ENCODE measurements around the gene PMAIP1.
A peak's percentile ranks its signal among the peaks of the same experiment; 100 is the strongest.
"Not testable (repeated sequence)": the region's sequence is repeated elsewhere in the genome, so short reads cannot be mapped to it uniquely, and the experiment has no call there.

PMAIP1 gene

DNA sequence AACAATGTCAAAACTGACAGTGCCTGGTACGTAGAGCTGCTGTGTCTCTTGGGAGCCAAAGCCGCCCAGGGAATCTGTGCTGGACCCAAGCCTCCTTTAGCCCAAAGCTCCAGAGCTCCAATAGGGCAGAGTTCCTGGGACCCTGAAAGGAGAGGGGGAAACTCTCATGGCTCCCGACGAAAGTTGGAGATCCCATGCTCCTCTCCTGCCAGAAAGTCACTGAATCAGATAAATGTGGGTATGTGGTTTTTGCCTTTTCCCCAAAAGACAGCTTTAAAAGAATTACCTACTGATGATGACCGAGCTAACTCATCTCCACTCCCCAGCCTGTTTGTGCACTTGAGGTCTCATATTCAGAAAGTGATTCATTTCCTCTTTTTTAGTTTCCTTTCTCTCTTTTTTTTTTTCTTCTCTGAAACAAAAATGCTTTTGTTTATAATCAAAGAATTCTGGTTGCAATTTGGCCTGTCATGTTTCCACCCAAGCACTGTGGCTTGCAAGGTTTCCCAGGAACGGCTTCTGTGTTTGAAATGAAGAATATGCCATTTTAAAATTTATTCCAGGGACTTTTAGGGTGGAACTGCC is 14.1 kb upstream of the PMAIP1 start:
- peak; percentile 44 for DNase-seq

DNA sequence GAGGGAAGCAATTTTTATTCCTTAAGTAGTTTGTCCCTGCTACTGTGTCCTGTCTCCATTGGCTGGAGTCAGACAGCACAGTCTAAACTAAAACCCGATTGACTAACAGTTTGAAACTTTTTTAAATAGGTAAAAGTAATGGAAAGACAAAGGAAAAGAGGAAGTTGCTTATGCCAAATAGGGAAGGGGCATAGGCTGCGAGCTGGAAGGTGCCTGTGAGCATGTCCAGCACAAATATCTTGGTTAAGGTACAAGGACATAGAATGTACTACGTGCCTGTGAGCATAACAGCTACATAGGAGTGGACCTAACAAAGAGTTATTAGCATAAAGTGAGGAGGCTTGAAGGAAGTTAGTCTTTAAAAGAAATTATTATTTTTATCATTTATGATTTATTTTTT is 13.4 kb upstream of the PMAIP1 start:
- not testable (repeated sequence) for DNase-seq

DNA sequence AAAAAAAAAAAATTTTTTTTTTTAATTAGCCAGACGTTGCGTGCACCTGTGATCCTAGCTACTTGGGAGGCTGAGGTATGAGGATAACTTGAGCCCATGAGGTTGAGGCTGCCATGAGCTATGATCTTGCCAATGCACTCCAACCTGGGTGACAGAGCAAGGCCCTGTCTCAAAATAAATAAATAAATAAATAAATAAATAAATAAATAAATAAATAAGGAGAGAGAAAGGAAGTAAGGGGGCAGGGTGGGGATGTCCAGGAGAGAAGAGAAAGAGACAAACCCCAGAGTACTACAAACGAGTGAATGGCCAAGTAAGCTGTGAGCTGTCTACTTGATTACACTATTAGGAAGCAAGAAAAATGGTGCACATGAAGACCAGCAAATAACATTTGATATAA is 7.7 kb upstream of the PMAIP1 start:
- no peak for DNase-seq

DNA sequence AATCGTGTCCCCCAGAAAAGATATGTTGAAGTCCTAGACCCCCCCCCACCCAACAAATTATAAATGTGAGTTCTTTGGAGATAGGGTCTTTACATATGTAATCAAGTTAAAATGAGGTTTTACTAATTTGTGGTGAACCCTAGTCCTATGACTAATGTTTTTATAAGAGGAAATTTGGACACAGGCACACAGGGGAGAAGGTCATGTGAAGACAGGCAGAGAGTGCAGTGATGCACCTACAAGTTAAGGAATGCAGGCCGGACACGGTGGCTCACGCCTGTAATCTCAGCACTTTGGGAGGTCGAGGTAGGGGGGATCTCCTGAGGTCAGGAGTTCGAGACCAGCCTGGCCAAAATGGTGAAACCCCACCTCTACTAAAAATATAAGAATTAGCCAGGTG is 5.8 kb upstream of the PMAIP1 start:
- no peak for DNase-seq

DNA sequence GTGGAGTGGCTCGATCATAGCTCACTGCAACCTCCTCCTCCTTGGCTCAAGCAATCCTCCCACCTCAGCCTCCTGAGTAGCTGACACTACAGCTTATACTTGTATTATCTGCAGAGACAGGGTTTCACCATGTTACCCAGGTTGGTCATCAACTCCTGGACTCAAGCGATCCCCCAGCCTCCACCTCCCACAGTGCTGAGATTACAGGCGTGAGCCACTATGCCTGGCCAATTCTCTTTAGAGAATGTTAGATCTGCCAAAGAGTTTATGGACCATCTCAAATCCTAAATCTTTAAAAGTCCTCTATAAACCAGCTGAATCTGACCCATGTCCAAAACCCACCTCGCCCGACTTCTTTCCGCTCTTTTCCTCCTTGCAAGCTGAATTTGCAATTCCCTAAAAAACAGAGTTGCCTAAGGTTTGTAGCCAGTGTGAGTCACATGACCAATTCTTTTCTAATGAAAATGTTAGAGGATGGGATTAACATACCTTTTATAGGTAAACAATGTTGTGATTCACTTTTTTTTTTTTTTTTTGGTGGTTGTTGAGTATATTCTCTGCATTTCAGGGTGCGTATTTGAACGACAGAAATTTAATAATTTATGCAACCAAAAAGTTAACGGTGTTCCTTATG is 2.4 kb upstream of the PMAIP1 start:
- DNase-seq, result no peak

DNA sequence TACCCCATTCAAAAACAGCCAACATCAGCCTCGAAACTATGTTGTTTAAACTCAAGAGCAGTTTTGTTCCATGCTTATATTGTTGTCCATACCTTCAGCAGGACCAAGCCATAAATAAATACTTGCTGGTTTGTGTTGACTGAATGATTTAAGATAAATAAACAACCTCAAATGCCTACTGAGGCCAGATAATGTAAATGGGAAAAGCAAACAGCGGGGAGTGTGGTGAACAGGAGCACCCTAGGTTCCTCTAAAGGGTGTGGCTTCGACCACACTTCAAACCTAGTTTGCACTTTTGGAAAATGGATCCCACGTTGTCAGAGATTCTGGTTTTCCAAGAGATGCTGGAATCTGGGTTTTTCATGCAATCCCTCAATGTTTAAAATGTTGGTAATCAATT is 1.7 kb upstream of the PMAIP1 start:
- DNase-seq, result no peak

DNA sequence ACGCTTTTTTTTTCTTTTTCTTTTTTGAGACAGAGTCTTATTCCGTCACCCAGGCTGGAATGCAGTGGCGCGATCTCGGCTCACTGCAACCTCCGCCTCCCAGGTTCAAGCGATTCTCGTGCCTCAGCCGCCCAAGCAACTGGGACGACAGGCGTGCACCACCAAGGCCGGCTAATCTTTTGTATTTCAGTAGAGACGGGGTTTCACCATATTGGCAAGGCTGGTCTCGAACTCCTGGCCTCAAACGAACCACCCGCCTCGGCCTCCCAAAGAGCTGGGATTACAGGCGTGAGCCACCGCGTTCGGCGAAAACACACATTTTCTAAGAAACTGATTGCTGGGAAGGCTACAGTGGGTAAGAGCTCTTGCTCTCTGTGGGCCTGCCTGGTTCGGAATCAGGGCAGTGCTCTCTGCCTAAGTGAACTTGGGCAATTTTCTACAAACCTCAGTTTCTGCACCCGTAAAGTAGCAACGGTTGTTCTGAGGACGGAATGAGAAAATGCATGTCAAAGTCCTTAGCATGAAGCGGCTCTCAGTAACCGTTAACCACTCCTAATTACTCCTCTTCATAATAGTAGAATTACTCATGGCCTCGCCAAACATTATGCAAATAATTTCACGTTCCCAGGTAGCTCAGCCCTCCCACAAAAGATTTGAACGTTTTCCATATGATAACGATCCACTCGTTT is 1.0 kb upstream of the PMAIP1 start:
- DNase-seq, result no peak

DNA sequence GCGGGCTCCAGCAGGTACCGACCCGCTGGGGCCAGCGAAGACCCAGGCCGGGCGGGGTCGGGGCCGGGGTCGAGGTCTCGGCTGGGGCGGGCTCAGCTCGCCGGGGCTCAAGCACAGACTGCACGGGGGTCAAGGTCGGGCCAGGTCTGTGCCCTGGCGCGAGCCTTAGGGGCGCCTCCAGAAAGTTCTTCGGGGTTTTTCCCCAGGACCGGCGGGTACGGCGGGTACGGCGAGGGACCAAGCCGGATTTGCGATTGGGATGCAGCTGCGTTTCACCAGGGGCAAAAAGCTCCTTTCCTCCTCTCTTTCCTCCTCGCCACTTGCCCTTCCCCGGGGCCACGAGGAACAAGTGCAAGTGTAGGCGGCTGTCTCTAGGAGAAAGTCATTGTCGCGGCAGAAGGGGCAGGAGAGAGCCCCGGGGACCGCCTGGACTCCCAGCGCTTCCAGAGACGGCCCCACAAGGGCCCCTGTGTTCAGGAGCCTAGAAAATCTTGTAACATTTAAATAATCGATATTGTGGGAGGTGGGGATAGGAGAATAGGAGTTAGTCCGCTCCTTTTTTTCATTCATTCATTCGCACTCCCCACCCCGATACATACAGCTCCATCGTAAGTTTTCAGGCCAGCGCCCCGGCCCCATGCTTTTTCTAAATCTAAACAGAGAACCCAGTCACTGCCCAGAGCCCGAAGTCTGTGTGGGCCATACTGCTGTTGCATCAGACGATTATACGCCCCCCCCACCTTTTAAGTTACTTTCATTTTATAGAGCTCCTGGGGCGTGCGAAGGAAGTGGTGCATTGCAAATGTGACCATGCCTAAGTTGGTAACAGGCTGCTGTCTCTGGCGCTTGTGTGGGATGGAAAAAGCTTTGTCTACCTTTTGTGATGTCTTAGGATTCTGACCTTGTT is 679 bp downstream of the PMAIP1 start:
- DNase-seq, result peak; percentile 77

DNA sequence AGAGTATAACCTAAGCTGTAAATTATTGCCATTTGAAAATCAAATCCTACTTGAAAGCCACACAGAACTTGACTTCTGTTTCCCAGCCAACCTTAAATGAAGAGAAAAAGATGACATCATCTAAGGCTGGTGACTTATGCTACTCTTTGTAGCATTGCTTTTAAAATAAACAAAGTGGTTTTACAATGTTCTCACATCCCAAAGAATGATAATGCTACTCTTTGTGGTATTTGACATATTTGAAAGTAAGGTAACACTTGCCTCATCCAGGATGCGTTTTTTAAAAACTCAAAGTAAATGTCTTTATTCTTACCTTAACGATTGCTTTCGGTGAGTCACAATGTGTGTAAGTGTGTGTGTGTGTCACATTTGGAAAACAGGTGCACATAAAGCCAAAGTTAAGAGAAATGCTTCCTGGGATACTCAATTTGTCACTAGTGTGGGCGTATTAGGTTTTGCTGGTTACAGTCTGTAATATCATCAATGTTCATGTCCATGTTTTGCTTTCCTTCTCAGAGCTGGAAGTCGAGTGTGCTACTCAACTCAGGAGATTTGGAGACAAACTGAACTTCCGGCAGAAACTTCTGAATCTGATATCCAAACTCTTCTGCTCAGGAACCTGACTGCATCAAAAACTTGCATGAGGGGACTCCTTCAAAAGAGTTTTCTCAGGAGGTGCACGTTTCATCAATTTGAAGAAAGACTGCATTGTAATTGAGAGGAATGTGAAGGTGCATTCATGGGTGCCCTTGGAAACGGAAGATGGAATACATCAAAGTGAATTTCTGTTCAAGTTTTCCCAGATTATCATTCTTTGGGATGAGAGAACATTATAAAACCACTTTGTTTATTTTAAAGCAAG is 2.6 kb downstream of the PMAIP1 start:
- no peak for DNase-seq

DNA sequence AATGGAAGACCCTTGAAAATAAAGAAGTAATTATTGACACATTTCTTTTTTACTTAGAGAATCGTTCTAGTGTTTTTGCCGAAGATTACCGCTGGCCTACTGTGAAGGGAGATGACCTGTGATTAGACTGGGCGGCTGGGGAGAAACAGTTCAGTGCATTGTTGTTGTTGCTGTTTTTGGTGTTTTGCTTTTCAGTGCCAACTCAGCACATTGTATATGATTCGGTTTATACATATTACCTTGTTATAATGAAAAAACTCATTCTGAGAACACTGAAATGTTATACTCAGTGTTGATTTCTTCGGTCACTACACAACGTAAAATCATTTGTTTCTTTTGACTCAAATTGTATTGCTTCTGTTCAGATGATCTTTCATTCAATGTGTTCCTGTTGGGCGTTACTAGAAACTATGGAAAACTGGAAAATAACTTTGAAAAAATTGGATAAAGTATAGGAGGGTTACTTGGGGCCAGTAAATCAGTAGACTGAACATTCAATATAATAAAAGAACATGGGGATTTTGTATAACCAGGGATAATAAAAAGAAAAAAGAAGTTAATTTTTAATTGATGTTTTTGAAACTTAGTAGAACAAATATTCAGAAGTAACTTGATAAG is 3.3 kb downstream of the PMAIP1 start:
- DNase-seq, result no peak

DNA sequence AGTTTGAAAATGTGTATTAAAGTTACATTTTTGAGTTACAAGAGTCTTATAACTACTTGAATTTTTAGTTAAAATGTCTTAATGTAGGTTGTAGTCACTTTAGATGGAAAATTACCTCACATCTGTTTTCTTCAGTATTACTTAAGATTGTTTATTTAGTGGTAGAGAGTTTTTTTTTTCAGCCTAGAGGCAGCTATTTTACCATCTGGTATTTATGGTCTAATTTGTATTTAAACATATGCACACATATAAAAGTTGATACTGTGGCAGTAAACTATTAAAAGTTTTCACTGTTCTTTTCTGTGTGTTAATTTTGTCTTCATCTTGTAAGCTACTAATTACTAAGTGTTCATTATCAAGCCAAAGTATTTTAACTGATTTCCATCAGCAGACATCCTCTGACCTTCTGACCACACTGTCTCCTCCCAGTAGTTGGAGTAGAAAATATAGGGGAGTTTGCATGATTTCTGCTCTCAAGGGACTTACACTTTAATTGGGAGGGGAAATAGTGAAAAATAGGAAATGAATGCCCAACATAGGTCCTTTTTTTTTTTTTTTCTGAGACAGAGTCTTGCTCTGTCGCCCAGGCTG is 4.3 kb downstream of the PMAIP1 start:
- DNase-seq, result no peak

DNA sequence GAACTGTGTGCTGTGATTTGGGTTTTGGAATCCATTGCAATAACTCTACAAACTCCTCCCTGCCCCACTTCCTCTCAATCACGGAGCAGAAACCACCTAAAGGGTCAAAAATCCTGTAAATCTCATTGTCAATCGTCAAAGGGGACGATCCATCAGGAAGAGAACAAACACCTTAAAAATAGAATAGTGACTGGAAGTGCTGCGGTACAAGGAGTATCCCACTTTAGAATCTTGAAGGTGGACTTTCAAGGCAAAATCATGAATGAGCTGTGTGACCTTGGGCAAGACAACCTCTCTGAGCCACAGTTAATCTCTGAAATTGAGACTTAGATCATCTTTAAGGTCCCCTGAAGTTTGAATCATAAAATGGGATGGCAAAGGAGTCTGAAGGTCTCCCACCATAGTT is 5.9 kb downstream of the PMAIP1 start:
- DNase-seq, result no peak

DNA sequence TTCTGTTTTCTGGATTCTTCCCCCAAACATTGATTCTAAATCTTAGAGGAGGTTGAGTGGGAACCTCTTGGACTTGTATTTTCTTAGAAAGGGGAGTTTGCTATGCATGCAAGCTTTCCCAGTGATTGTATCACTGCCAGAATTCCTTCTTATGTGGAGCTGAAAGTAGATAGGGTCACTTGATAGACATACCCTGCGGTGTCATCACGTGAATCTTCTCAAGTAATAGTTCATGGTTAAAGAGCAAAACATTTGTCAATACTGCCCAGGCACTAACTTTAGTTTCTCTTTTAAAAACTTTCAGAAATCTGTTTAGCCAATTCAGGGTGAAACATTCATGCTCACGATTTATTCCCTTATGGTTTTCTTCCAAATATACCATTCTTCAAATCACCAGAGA is 6.4 kb downstream of the PMAIP1 start:
- DNase-seq, result no peak

DNA sequence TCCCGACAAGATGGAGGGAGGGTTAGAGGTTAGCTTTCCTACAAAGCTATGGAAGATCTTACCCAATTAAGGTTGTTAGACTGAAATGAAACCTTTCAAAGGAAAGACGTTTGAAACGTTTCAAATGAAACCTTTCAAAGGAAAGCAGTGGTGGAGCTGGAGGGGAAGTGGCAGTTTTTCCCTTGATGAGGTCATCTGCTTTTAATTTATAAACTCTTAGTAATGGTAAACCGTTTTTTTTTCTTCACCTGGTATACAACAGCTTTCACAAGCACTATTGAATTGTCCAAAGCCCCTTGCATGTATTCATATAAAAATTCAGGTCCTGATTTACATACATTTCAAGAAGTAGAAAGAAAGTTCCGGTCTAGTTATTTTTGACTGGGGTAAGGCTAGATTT is 7.4 kb downstream of the PMAIP1 start:
- DNase-seq, result no peak

DNA sequence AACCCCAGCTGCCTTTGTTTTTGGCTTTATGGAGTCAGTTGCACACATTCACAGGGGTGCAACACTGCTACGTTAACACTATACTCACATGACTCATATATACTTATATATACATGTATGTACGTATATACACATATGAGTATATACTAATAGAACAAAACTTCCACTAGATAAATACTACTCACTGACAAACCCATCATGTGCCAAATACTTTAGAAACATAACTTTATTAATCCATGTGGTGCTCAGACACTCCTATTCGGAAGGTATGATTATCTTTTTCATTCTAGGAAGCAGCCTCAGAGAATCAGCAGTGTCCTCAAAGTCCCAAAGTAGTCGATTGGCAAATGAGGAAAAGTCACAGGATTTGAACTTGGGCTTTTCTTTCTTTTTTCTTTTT is 7.9 kb downstream of the PMAIP1 start:
- DNase-seq, result no peak

DNA sequence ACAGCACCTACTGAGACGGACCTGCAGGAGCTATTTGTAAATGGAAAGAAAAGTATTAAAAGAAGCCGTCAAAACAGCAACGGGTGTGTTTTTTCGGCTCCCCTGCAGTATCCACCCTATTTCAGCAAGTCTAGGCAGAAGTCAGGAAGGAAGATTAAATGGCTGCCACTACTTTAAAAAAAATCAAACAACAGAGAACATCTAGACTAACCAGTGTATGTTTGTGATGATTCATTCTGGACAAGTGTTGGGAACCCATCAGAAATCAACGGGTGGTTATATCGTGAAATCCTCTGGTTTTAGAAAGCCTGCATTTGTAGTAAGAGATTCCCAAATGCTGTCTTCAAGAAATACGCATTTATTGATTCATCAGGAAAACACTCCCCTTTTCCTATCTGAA is 9.0 kb downstream of the PMAIP1 start:
- no peak for DNase-seq

DNA sequence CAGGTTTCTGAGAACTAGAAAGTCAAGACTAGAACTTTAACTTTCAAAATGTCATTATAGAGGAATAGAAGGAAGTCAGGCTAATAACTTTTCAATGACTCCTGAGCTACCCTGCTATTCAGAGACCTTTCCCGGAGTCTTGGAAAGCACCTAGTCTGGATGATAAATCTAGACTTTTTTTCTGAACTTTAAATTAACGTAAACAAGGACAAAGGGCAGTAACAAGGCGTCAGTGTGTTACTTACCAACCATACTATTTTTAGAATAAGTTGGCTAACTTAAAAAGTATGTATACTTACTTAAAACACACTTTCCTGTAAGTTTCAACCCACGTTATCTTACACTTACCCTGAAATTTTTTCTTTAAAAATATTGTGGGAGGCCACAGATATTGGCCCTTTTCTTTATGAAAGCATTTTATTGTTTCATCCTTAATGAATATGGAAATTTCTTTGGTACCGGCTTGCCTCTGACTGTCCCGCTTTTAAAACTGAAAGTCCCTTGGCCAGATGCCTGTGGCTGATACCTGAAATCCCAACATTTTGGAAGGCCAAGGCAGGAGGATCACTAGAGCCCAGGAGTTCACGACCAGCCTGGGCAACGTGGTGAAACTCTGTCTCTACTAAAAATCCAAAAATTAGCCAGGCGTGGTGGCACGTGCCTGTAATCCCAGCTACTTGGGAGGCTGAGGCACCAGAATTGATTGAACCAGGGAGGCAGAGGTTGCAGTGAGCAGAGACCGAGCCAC is 9.7 kb downstream of the PMAIP1 start:
- DNase-seq, result no peak

DNA sequence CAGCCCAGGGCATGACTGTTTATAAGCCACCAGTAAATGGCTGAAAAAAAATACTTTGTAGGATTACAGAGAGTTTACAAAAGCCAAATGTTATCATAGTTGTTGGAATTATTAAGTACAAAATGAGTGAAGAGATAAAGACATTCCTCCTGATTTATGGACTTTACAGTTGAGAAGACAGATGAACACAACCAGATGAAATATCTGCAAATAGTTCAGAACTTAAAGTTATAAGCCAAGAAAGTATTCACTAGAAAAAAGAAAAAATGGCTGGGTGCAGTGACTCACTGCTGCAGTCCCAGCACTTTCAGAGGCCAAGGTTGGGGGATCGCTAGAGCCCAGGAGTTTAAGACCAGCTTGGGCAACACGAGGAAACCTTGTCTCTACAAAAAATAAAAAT is 11.2 kb downstream of the PMAIP1 start:
- no peak for DNase-seq

DNA sequence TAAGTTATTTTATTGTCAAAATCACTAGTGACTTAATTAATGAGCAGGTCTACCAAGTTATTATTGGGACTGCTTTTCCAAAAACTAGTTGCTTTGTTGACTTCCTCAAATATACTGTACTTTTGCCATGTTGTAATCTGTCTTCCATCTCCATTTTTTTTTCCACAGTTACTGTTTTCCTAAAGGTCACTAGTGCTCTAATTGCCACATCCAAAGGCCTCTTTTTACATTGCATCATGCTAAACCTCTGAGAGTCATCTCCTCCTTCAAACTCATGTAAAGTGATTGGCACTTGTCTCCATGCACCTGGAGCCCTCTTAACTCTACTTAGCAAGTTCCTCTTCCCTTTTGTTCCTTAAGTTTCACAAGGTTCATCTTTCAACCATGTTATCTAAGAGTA is 11.8 kb downstream of the PMAIP1 start:
- DNase-seq, result no peak

DNA sequence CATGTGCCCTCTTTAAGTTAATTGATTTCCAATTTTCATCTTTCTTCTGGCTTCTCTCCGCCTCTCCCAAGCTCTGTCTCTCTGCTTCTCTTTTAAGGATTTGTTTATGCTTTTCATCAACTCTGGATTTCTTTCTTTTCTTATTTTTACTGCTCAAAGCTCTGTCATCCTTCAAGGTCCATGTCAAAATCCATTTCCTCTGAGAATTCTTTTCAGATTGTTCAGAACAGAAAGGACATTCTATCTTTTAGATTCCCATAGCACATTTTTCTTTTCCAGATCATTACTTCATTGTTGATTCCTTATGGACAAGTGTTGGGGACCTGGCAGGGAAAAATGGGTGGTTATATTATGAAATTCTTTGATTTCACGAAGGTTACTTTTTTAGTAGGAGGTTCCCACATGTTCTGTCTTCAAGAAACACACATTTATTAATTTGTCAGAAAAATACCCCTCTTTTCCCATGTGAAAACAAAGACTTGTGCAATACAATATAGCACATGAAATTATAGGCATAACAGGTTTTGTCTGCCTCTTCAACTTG is 12.3 kb downstream of the PMAIP1 start:
- DNase-seq, result no peak

DNA sequence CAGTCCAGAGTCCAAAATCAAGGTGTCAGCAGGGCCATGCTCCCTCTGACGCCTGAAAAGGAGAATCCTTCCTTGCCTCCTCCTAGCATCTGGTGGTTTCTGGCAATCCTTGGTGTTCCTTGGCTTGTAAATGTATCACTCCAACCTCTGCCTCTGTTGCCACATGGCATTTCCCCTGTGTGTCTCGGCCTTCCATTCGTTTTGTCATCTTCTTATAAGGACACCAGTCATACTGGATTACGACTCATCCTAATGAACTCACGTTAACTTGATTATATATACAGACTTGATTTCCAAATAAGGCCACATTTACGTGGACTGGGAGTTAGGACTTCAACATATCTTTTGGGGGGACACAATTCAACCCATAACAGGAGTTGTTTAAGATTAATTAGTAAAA is 15.8 kb downstream of the PMAIP1 start:
- DNase-seq, result no peak
